ENCODE data around the gene TAF1C. TPM values are rescaled to one million over a fixed set of nuclear protein-coding genes. Genes with fewer than 3 reads are reported as not detected.

Gene TAF1C
- total and polyA plus RNA-seq, 2 of the 8 experiments (the other 6 are each of a cell fraction or from before 2014, with no cell fraction given): 44.6 to 63.8 TPM

DNA sequence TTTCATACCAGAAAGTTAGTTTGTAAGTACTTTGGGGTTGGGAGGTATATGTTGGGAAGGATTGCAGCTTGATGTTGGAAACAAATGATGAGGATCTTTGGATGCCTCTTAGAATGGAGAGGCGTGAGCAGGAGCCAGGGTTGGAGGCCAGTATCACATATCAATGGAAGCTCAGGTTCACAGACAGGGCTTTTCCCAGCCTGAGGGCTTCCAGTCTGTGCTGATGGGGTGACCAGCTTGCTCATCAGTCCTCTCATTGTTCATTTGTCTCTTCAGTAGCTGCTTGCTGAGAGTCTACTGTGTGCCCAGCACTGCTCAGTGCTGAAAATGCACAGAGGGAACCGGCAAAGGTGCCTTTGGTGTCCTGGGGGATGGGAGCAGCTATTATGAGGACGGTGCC lies 35.9 kb downstream of the TAF1C start (continued):
- no peak for TF ChIP-seq BCL11A (IDR thresholded peaks at IDR 0.05; ENCODE audit: low read depth in 2 of 2, low read length in 2 of 2)
- no peak for TF ChIP-seq SAP30 (IDR thresholded peaks at IDR 0.05; ENCODE audit: insufficient read depth, insufficient replicate concordance, low read length)
